Osteoblast (primary cell): ENCODE measurements around the gene MICAL3. TPM values are rescaled to one million over a fixed set of nuclear protein-coding genes. Genes with fewer than 3 reads are reported as not detected.
"Not testable (repeated sequence)": the region's sequence is repeated elsewhere in the genome, so short reads cannot be mapped to it uniquely, and the experiment has no call there.

Experiments
- DNase-seq: peaks from one replicate; pipeline ENCODE4 v3.0.0; 2011; ENCODE audit warnings: low spot score, mixed read lengths; ENCODE audit not compliant: insufficient read length; ENCODE audit errors: missing footprints
- H2AFZ ChIP-seq: 2 replicates; pipeline ENCODE4 v1.6.0; 2011; ENCODE audit warnings: mild to moderate bottlenecking, low read length
- H3K27ac ChIP-seq: 2 replicates; pipeline ENCODE4 v1.5.1; 2011; ENCODE audit warnings: mild to moderate bottlenecking, low read depth, low read length, moderate library complexity
- H3K27me3 ChIP-seq: 2 replicates; pipeline ENCODE4 v1.6.0; 2012; ENCODE audit warnings: mild to moderate bottlenecking, control low read depth, inconsistent platforms, low read length, moderate library complexity; ENCODE audit not compliant: insufficient read depth
- H3K36me3 ChIP-seq: 2 replicates; pipeline ENCODE4 v1.5.1; 2011; ENCODE audit warnings: mild to moderate bottlenecking, low read length, control low read depth, moderate library complexity; ENCODE audit not compliant: insufficient read depth
- H3K4me1 ChIP-seq: 2 replicates; pipeline ENCODE4 v1.5.1; 2011; ENCODE audit warnings: mild to moderate bottlenecking, low read length, control low read depth, moderate library complexity; ENCODE audit not compliant: insufficient read depth
- H3K4me2 ChIP-seq: 2 replicates; pipeline ENCODE4 v1.6.0; 2011; ENCODE audit warnings: mild to moderate bottlenecking, low read length; ENCODE audit not compliant: insufficient read depth
- H3K4me3 ChIP-seq: fragments of 200-600 bp; sonication (generic); 3 replicates; pipeline ENCODE4 v1.5.1; 2012; ENCODE audit warnings: mild to moderate bottlenecking, low read length, inconsistent platforms; ENCODE audit not compliant: insufficient read depth
- H3K79me2 ChIP-seq: 2 replicates; pipeline ENCODE4 v1.6.0; 2012; ENCODE audit warnings: mild to moderate bottlenecking, low read length, control low read depth, inconsistent platforms; ENCODE audit not compliant: insufficient read depth
- H3K9me3 ChIP-seq: 2 replicates; pipeline ENCODE4 v1.5.1; 2011; ENCODE audit warnings: low read depth, low read length, control low read depth
- H4K20me1 ChIP-seq: 2 replicates; pipeline ENCODE4 v1.6.0; 2012; ENCODE audit warnings: mild to moderate bottlenecking, low read length, control low read depth; ENCODE audit not compliant: insufficient read depth
- CTCF ChIP-seq: IDR thresholded peaks from 2 replicates; pipeline ENCODE4 v1.5.1; 2011; ENCODE audit warnings: mild to moderate bottlenecking, low read depth, low read length, moderate library complexity; ENCODE audit errors: extremely low read depth
- total RNA-seq: library from RNA; depleted of rRNA; stranded (reverse); fragments of >200 nt; gene quantifications from 2 replicates; pipeline ENCODE4 v1.2.3, GENCODE V29; 2012

Gene MICAL3
- total RNA-seq, 1 donor = 35.1 TPM

- Histone ChIP-seq H3K4me1 (peaks cover 7% of the 10 kb centered on the region), H3K4me2 (peak overlapping the region; percentile 40), H3K9me3 (no peaks in the 10 kb centered on the region), H3K27ac (no peak overlapping the region), H3K79me2 (no peaks in the 10 kb centered on the region), H3K27me3 (no peaks in the 10 kb centered on the region), H3K4me3 (no peak overlapping the region), H3K36me3 (no peaks in the 10 kb centered on the region), H4K20me1 (no peaks in the 10 kb centered on the region), H2AFZ (peak overlapping the region; percentile 6)
- no peak for DNase-seq
- TF ChIP-seq CTCF = no peak
Observed at GRCh38 chr22:18048041-18048440, 23.7 kb upstream of the MICAL3 start.

- Histone ChIP-seq H3K4me2 (no peak overlapping the region), H3K36me3 (no peaks in the 10 kb centered on the region), H3K27me3 (no peaks in the 10 kb centered on the region), H3K79me2 (no peaks in the 10 kb centered on the region), H2AFZ (no peak overlapping the region), H4K20me1 (no peaks in the 10 kb centered on the region), H3K4me3 (no peak overlapping the region), H3K27ac (no peak overlapping the region), H3K9me3 (no peaks in the 10 kb centered on the region), H3K4me1 (peaks cover 11% of the 10 kb centered on the region)
- TF ChIP-seq CTCF = no peak
- peak; percentile 71 for DNase-seq
Observed at GRCh38 chr22:18045794-18046193, 21.4 kb upstream of the MICAL3 start.

- no peak overlapping the region for H3K27ac ChIP-seq
- no peaks in the 10 kb centered on the region for H4K20me1 ChIP-seq
- no peak overlapping the region for H3K4me2 ChIP-seq
- no peaks in the 10 kb centered on the region for H3K79me2 ChIP-seq
- peak; percentile 86 for DNase-seq
- no peaks in the 10 kb centered on the region for H3K9me3 ChIP-seq
- H3K36me3 ChIP-seq = no peaks in the 10 kb centered on the region
- H3K4me3 ChIP-seq = no peak overlapping the region
- no peaks in the 10 kb centered on the region for H3K27me3 ChIP-seq
- peak overlapping the region; percentile 7 for H2AFZ ChIP-seq
- no peak for TF ChIP-seq CTCF
- peaks cover 11% of the 10 kb centered on the region for H3K4me1 ChIP-seq
Observed at GRCh38 chr22:18044548-18045271, 20.3 kb upstream of the MICAL3 start.

- H3K27ac ChIP-seq = no peak overlapping the region
- no peaks in the 10 kb centered on the region for H3K79me2 ChIP-seq
- no peaks in the 10 kb centered on the region for H3K27me3 ChIP-seq
- H3K36me3 ChIP-seq = no peaks in the 10 kb centered on the region
- no peaks in the 10 kb centered on the region for H4K20me1 ChIP-seq
- H3K4me1 ChIP-seq = peaks cover 11% of the 10 kb centered on the region
- H3K9me3 ChIP-seq = no peaks in the 10 kb centered on the region
- no peak for TF ChIP-seq CTCF
- H3K4me2 ChIP-seq = no peak overlapping the region
- peak overlapping the region; percentile 76 for H2AFZ ChIP-seq
- H3K4me3 ChIP-seq = no peak overlapping the region
- DNase-seq = peak; percentile 34
Observed at GRCh38 chr22:18042685-18043084, 18.3 kb upstream of the MICAL3 start.

GRCh38 chr22:18040898-18041297, 16.5 kb upstream of the MICAL3 start:
- H3K4me1 ChIP-seq = peaks cover 11% of the 10 kb centered on the region
- H4K20me1 ChIP-seq, DNase-seq, H3K27me3 ChIP-seq, H3K27ac ChIP-seq, H3K4me2 ChIP-seq, H3K9me3 ChIP-seq, H3K79me2 ChIP-seq, H3K4me3 ChIP-seq, H3K36me3 ChIP-seq, H2AFZ ChIP-seq: not testable (repeated sequence)
